ENCODE data around the gene IFITM10.

The IFITM10 gene

DNA sequence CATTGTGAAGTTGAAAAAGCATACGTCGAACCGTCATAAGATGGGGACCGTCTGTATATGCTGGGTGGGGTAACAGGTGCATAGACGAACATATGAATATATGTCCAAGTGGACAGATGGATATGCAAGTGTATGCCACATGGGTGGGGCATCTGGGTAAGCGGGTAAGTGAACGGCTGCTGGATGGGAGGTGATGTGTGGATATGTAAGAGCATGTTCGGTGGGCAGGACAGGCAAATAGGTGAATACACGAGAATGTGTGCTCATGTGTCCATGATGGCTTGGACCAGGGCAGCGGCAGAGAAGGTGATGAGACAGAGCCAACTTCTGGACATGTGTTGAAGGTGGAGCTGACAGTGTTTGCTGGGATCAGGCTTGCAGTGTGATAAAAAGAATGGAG, 12.0 kb downstream of the IFITM10 start:
- Histone ChIP-seq H3K36me3 (ENCODE audit: low read length) (no peaks in the 10 kb centered on the region), H3K4me3 (ENCODE audit: insufficient read depth, low read length, poor library complexity, severe bottlenecking) (no peak overlapping the region), H3K9ac (ENCODE audit: low read length) (no peak overlapping the region), H3K27me3 (ENCODE audit: low read length) (no peaks in the 10 kb centered on the region), H3K9me3 (ENCODE audit: insufficient read depth, low read length) (peaks cover 16% of the 10 kb centered on the region; the same call in 1 of the 2 replicates), H3K79me2 (ENCODE audit: insufficient read depth, low read length) (no peaks in the 10 kb centered on the region), H2AFZ (ENCODE audit: low read depth, low read length, severe bottlenecking) (no peak overlapping the region), H4K20me1 (ENCODE audit: low read depth, low read length) (no peaks in the 10 kb centered on the region), H3K9me2 (replicated peaks; ENCODE audit: insufficient read depth, low read length) (no peaks in the 10 kb centered on the region), H3K27ac (ENCODE audit: low read depth, low read length) (no peak overlapping the region), H3F3A (ENCODE audit: insufficient read depth) (no peaks in the 10 kb centered on the region), H3K4me2 (ENCODE audit: low read depth, low read length, poor library complexity, severe bottlenecking) (no peak overlapping the region)
- TF ChIP-seq, protein P1, sequence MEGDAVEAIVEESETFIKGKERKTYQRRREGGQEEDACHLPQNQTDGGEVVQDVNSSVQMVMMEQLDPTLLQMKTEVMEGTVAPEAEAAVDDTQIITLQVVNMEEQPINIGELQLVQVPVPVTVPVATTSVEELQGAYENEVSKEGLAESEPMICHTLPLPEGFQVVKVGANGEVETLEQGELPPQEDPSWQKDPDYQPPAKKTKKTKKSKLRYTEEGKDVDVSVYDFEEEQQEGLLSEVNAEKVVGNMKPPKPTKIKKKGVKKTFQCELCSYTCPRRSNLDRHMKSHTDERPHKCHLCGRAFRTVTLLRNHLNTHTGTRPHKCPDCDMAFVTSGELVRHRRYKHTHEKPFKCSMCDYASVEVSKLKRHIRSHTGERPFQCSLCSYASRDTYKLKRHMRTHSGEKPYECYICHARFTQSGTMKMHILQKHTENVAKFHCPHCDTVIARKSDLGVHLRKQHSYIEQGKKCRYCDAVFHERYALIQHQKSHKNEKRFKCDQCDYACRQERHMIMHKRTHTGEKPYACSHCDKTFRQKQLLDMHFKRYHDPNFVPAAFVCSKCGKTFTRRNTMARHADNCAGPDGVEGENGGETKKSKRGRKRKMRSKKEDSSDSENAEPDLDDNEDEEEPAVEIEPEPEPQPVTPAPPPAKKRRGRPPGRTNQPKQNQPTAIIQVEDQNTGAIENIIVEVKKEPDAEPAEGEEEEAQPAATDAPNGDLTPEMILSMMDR (IDR thresholded peaks at IDR 0.05; ENCODE audit: insufficient read depth, low read length, poor library complexity, severe bottlenecking) = no peak
- TF ChIP-seq EZH2phosphoT487 (conservative IDR thresholded peaks at IDR 0.05; ENCODE audit: low read length) = no peak

GRCh38 chr11:1737080-1737757, 13.2 kb downstream of the IFITM10 start:
- Histone ChIP-seq H3K79me2 (ENCODE audit: insufficient read depth, low read length) (no peaks in the 10 kb centered on the region), H3K4me3 (ENCODE audit: insufficient read depth, low read length, poor library complexity, severe bottlenecking) (no peak overlapping the region), H3K9me2 (replicated peaks; ENCODE audit: insufficient read depth, low read length) (no peaks in the 10 kb centered on the region), H3K27me3 (ENCODE audit: low read length) (no peaks in the 10 kb centered on the region), H2AFZ (ENCODE audit: low read depth, low read length, severe bottlenecking) (no peak overlapping the region), H3K9me3 (ENCODE audit: insufficient read depth, low read length) (peaks cover 16% of the 10 kb centered on the region; the same call in 1 of the 2 replicates), H3K9ac (ENCODE audit: low read length) (no peak overlapping the region), H3F3A (ENCODE audit: insufficient read depth) (no peaks in the 10 kb centered on the region), H3K4me2 (ENCODE audit: low read depth, low read length, poor library complexity, severe bottlenecking) (no peak overlapping the region), H3K27ac (ENCODE audit: low read depth, low read length) (no peak overlapping the region), H4K20me1 (ENCODE audit: low read depth, low read length) (no peaks in the 10 kb centered on the region), H3K36me3 (ENCODE audit: low read length) (no peaks in the 10 kb centered on the region)
- no peak for TF ChIP-seq EZH2phosphoT487 (conservative IDR thresholded peaks at IDR 0.05; ENCODE audit: low read length)
- TF ChIP-seq, protein P1 (IDR thresholded peaks at IDR 0.05; ENCODE audit: insufficient read depth, low read length, poor library complexity, severe bottlenecking) = no peak

GRCh38 chr11:1736447-1736992, 13.9 kb downstream of the IFITM10 start:
- Histone ChIP-seq H3K79me2 (ENCODE audit: insufficient read depth, low read length) (no peaks in the 10 kb centered on the region), H3K27me3 (ENCODE audit: low read length) (no peaks in the 10 kb centered on the region), H3K4me3 (ENCODE audit: insufficient read depth, low read length, poor library complexity, severe bottlenecking) (no peak overlapping the region), H2AFZ (ENCODE audit: low read depth, low read length, severe bottlenecking) (no peak overlapping the region), H3K36me3 (ENCODE audit: low read length) (no peaks in the 10 kb centered on the region), H3K9me3 (ENCODE audit: insufficient read depth, low read length) (peaks cover 16% of the 10 kb centered on the region; the same call in 1 of the 2 replicates), H3K27ac (ENCODE audit: low read depth, low read length) (no peak overlapping the region), H4K20me1 (ENCODE audit: low read depth, low read length) (no peaks in the 10 kb centered on the region), H3F3A (ENCODE audit: insufficient read depth) (no peaks in the 10 kb centered on the region), H3K4me2 (ENCODE audit: low read depth, low read length, poor library complexity, severe bottlenecking) (no peak overlapping the region), H3K9me2 (replicated peaks; ENCODE audit: insufficient read depth, low read length) (no peaks in the 10 kb centered on the region), H3K9ac (ENCODE audit: low read length) (no peak overlapping the region)
- TF ChIP-seq, protein P1 (IDR thresholded peaks at IDR 0.05; ENCODE audit: insufficient read depth, low read length, poor library complexity, severe bottlenecking) = no peak
- no peak for TF ChIP-seq EZH2phosphoT487 (conservative IDR thresholded peaks at IDR 0.05; ENCODE audit: low read length)
